HepG2 (cell line): ENCODE data around the gene RGSL1.
"Not testable (repeated sequence)": the region's sequence is repeated elsewhere in the genome, so short reads cannot be mapped to it uniquely, and the experiment has no call there.

Source experiments
- FOSL2 ChIP-seq: sonication (generic); formaldehyde crosslinking; IDR thresholded peaks from 2 replicates; pipeline ENCODE4 v1.4.0; 2020; ENCODE audit warnings: missing genetic modification reagents
- PCBP1 ChIP-seq: fragments of 200-400 bp; formaldehyde crosslinking; IDR thresholded peaks from 2 replicates; pipeline ENCODE4 v1.6.1; 2017; ENCODE audit warnings: mild to moderate bottlenecking, low read depth, low read length, borderline replicate concordance
- POLR2A ChIP-seq, 2 experiments: IDR thresholded peaks; 2 replicates each; pipeline ENCODE4 v1.6.1; 2011; ENCODE audit warnings: low read depth in 2 of 2, low read length in 2 of 2, mild to moderate bottlenecking in 1 of 2, moderate library complexity in 1 of 2; ENCODE audit not compliant: insufficient read depth in 1 of 2
- ZFP36 ChIP-seq: fragments of 150-350 bp; IDR thresholded peaks from 2 replicates; pipeline ENCODE4 v1.6.1; 2018; ENCODE audit warnings: borderline replicate concordance, low read length, low read depth; ENCODE audit not compliant: partially characterized antibody
- ZNF274 ChIP-seq: sonication (generic); formaldehyde crosslinking; IDR thresholded peaks from 2 replicates; pipeline ENCODE4 v1.5.1; 2020; ENCODE audit warnings: mild to moderate bottlenecking, missing genetic modification reagents
- ZNF460 ChIP-seq: sonication (generic); formaldehyde crosslinking; IDR thresholded peaks from 2 replicates; pipeline ENCODE4 v1.5.1; 2020; ENCODE audit warnings: missing genetic modification reagents, mild to moderate bottlenecking, borderline replicate concordance
- ZNF605 ChIP-seq: sonication (generic); formaldehyde crosslinking; IDR thresholded peaks from 2 replicates; pipeline ENCODE4 v1.8.0; 2022; ENCODE audit warnings: mild to moderate bottlenecking, missing genetic modification reagents

DNA sequence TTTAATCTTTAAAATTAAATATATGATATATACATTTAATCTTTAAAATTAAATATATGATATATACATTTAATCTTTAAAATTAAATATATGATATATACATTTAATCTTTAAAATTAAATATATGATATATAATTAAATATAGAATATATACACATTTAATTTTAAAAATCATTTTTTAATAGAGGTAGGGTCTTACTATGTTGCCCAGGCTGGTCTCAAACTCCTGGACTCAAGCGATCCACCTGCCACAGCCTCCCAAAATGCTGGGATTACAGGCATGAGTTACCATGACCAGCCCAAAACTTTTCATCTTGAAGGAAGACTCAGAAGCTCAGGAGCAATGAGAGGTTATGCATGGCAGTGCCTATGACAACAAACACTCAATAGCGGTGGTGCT, 2.8 kb upstream of the RGSL1 start:
- TF ChIP-seq ZNF605 (CRISPR knock-in tag); PCBP1; ZNF274 (CRISPR knock-in tag); ZNF460 (CRISPR knock-in tag); POLR2A (IDR thresholded peaks at IDR 0.05; ENCODE audit: insufficient read depth in 1 of 2, low read depth in 2 of 2, low read length in 2 of 2); ZFP36; FOSL2 (CRISPR knock-in tag): not testable (repeated sequence)
